HG03558 (cell line): Measurements from ENCODE around the gene KCTD19.

Experiments used
- ATAC-seq: cut with Tn5 transposase; IDR thresholded peaks from one replicate; pipeline ENCODE4 v1.9.1; 2021; ENCODE audit warnings: moderate number of reproducible peaks; ENCODE audit not compliant: unreplicated experiment; ENCODE audit errors: extremely low read depth

KCTD19 gene

DNA sequence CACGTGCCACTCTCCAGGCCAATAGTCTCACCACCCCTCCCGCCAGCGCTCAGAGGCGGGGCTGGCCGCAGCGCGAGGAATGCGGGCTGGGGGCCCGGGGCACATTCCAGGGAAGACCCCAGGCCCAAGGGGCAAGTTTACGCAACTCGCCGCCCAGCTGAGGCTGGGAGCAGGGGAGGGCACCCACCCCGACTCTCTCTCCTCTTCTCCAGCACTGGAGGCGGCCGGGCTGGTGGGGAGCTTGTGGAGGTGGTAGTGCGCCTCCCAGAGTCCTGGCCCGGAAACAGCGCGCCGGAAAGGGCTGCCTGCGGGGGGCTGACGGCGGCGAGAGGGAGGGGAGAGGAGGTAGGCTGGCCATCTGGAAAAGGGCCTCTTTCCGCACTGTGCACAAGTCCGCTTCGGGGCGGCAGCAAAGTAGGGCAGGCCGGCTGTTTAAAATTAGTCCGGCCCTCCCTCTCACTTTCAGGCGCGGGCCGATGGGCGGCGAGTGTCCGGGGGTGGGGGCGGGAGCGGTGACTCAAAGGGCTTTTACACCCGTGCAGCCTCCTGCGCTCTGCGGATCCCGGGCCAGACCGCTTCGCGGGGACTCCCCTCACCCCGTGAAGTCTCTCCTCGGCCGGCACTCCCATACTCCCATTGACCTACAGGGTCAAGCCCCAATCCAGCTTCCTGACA lies 80.3 kb downstream of the KCTD19 start:
- ATAC-seq: no peak

GRCh38 chr16:67245674-67246080 lies 80.9 kb downstream of the KCTD19 start:
- no peak for ATAC-seq

- no peak for ATAC-seq
Observed at GRCh38 chr16:67245186-67245585, 81.4 kb downstream of the KCTD19 start.

DNA sequence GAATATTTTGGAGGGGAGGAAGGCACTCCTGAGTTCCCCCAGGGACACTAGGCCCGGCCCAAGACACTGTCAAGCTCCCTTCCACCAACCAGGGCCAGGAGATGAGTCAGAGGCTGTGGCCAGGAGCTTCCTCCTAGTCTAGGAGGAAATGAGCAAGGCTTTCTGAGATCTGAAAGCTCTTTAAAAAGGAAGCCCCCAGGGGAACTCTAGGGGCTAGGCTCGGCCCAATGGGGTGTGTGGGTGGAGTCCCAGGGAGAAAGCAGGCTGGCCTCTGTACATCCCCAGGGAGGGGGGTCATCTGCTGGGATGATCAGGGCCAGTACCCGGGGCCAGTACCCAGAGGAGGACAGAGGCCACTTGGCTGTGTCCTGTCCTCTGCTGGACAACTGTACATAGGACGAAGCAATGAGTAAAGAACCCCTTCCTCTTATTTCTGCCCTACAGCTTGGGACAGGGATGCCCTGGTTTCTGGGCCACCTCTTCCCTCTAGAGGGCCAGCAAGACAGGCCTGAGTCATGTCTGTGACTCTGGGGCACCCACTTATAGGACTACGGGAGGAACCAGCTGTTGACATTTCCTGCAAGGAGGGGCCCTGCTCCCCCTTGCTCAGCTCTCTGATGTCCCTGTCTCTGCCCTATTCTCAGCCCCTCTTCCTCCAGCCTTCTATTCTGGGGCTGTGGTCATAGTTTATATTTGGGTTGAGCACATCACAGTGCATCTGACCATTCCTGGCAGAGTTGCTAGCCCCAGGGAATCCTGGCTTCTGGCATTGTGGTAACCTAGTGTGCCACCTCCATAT lies 82.0 kb downstream of the KCTD19 start:
- ATAC-seq: peak; percentile 36

DNA sequence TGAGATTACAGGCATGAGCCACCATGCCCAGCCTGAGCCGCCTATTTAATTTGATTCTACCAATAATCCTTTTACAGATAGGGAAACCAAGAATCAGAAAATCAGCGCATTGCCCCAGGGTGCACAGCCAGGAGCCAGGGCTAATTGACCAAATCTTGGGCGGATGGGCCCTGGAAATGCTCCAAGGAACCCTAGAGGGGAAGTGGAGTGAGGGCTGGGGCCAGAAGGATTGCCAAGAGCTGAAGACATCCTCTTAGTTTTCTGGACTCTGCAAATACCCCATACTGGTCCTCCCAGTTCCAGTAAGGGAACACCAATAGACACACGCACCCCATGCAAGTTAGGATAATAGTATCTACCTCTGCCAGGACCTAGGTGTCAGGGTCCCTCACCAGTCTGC lies 83.1 kb downstream of the KCTD19 start:
- ATAC-seq: no peak

- ATAC-seq: no peak
Observed at GRCh38 chr16:67242138-67242730, 84.3 kb downstream of the KCTD19 start.

GRCh38 chr16:67241008-67241900 lies 85.3 kb downstream of the KCTD19 start:
- ATAC-seq: no peak

DNA sequence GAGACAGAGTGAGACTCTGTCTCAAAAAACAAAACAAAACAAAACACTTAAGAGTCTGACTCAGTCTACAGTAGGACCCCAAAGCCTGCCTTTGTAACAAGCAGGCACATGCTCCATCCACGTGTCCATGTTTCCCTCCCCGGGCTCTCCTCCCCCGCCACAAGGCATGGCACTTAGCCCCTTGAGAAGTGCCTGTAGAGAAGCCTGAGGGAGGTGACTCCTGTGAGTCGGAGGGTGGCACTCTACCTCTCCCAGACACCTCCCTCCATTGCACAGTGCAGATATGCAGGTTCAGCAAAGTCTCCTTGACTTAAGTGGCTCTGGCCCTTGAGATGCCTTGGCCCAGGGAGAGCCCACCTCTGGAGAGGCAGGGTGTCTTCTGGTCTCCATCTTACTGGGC lies 86.0 kb downstream of the KCTD19 start:
- no peak for ATAC-seq
